Measurements from ENCODE around the gene LMF1. TPM values are rescaled to one million over a fixed set of nuclear protein-coding genes. Genes with fewer than 3 reads are reported as not detected.
"Not testable (repeated sequence)": the region's sequence is repeated elsewhere in the genome, so short reads cannot be mapped to it uniquely, and the experiment has no call there.

LMF1 gene
- total RNA-seq, 1 donor from 2014 or later: 11.4 TPM

DNA sequence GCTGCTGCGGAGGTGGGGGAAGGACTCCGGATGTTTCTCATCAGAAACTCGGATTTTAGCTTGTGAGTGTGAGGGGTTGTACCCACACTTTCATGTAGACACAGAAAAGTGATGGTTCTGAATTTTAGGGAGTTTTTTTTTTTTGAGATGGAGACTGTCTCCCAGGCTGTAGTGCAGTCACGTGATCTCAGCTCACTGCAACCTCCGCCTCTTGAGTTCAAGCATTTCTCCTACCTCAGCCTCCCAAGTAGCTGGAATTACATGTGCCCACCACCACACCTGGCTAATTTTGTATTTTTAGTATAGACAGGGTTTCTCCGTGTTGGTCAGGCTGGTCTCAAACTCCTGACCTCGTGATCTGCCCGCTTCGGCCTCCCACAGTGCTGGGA, 147.9 kb downstream of the LMF1 start:
- ATAC-seq: no peak

DNA sequence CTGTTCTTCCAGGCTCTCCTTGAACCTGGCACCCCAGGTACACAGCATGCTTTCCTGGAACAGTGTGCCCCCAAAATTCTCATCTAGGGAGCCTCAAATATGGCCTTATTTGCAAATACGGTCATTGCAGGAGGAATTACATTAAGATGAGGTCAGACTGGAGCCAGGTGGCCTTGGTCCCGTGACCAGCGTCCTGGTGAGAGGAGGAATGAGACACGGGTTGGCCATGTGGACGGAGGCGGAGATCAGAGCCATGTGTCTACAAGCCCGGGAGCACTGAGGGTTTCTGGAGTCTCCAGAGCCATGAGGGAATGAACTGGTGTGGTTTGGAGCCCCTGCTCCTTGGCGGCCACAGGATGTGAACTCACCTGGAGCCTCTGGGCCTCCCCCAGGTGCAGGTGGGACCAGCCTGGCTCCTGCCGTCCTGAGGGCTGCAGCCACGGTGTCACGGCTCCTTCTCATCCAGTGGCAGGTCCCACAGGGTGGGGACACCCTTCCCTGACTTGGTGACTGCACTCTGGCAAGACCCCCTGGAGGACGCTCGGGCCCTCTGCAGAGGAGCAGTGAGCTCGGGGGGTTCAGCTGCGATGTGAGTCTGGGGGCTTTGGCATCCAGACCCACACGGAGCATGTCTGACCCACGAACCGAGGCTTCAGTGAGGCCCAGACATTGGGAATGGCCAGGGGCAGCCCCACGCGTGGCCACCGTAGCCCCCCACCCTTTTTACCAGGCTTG, 148.4 kb downstream of the LMF1 start:
- ATAC-seq: peak; percentile 13

DNA sequence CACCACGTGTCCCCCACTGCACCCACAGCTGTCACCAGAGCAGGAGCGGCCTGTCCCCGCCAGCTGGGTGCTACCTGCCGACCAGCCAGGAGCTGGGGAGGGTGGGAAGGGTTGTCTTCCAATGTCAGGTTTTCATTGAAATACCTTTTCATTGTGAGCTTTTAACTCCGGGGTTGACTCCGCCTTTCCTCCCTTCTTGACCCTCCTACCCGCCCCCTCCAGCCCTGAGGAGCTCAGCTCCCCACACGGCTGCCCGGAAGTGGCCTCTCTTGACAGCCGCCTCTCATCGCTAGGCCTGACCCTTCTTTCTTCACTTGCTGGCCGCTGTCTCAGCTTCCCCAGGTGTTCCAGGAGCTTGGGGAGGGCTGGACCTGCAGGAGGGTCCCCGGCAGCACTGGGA, 149.0 kb downstream of the LMF1 start:
- no peak for ATAC-seq

DNA sequence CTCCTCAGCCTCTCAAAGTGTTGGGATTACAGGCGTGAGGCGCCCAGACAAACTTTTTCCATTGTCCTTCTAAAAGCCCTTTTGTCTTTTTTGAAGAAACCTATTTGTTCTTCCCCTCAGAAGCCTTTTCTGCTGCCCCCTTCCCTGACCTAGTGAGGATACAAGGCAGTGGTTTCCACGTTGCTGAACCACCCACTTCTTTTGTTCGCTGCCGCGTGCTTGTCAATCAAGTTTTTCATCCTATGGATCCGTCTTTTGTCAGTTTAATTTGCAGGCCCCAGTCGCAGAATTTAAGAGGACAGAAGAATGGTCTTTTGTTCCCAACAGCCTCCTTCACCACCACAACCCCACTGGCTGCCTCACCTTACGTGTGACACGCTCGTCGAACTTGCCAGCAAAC, 150.0 kb downstream of the LMF1 start:
- no peak for ATAC-seq

DNA sequence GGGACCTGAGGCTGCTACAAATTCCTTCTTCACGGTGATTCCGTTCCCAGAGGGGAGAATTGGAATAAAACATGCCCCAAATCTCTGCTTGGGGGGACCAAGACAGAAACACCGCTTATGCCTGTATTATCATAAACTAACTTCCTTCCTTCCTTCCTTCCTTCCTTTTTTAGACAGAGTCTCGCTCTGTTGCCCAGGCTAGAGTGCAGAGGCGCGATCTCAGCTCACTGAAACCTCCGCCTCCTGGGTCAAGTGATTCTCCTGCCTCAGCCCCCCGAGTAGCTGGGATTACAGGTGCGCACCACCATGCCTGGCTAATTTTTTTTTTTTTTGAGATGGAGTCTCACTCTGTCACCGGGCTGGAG, 150.8 kb downstream of the LMF1 start:
- not testable (repeated sequence) for ATAC-seq

DNA sequence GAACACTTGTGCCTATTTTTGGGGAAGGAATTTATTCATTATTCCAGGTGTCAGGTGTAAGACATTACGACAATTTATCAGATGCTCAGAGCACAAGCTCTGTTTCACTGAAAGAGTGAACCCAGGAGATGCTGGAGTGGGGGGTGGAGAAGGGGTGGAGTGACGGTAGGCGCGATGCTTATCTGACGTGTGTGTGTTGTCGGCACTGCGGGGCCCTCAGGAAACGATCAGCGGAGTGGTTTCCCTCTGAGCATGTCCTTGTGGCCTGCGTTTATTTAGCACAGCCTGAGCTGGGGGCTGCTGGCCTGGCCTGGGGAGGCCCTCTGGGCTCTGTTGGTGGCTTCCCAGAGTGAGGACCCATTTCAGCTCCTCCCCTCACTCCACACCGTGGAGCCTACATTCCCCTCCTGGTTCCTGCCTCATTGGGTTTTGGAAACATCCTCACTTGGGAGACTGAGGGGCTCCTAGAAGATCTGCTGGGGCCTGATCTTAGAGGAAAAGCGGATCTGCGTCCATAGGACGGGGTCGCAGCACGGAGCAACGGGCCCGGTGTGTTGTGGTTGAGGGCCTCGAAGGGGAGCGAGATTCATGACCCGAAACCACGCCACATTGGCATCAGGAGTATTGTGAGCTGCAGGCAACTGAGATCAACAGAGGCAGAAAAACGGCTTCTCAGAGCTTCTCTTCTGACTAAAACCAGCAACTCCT, 151.3 kb downstream of the LMF1 start:
- ATAC-seq: no peak

DNA sequence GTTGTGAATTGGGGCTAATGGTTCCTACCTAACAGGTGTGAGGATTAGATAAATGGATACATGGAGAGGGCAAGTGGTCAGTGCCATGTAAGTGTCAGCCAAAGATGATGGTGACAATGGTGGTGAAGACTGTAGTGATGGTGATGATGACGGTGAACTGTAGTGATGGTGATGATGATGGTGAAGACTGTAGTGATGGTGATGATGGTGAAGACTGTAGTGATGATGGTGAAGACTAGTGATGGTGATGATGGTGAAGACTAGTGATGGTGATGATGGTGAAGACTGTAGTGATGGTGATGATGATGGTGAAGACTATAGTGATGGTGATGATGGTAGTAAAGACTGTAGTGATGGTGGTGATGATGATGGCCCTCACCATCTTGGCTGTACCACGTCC, 152.2 kb downstream of the LMF1 start:
- no peak for ATAC-seq

DNA sequence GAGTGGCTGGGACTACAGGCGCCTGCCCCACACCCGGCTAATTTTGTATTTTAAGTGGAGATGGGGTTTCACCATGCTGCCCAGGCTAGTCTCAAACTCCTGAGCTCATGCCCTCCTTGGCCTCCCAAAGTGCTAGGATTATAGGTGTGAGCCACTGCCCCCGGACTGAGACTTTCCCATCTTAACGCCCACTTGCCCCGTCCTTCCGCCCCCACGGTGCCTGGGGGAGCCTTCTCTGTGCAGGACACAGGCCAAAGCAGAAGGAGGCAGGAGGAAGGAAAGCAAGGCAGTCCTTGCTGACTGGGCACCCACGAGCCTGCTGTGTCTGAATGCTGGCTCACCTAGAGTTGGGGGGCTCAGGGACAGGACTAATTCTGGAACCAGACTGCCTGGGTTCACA, 152.7 kb downstream of the LMF1 start:
- no peak for ATAC-seq

DNA sequence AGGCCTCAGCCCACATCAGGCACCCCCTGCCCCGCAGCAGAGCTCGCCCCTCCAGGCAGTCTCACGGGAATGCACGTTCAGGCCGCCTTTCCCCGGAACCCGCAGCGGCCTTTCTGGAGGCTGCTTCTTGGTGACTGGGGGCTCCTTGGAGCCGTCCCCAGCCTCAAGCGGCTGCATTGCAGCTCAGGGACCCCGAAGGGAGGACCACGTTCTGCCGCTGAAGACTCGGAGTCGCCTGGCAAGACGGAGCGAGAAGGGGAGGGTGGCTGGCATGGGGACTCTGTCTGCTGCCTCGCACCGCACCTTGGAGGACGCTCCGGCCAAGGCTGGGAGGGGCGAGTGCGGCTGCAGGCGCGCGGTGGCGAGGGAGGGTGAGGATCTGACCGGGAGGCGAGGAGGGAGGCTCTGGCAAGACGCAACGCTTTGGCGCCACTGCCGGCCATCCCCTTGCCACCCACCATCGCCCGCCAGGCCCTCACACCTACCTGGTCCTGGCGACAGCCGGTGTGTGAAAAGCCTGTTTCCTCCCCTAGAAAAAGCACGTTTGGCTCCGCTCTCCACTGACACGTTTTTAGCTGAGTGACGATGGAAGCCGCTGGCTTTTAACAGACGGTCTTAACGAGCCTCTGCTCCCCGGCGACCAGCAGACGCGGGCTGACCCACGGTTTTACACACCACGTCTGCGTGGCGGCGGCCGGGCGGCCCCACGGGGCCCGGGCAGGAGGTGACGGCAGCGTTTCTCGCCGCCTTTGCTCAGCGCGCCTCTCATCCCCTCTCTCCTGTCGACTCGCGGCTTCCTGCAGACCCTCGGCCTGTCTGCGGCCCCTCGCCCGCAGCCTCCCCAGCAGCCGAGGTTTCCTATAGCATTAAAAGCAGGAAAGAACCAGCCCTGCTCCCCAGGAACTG, 153.5 kb downstream of the LMF1 start:
- ATAC-seq: no peak

DNA sequence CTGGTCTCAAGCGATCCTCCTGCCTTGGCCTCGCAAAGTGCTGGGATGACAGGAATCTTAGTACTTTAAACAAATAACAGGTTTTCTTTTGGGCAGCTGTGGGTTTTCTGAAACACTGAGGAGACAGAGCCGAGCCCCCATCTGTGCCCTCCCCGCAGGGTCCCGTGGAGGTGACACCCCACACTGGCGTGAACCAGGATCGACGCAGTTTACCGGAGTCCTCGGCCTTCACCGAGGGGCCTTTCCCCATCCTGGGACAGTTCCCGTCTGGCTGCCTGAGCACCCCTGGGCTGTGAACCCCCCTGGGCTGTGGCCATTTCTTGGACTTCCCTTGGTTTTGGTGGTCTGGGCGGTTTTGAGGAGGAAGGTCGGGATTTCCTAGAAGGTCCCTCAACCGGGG, 154.9 kb downstream of the LMF1 start:
- no peak for ATAC-seq

DNA sequence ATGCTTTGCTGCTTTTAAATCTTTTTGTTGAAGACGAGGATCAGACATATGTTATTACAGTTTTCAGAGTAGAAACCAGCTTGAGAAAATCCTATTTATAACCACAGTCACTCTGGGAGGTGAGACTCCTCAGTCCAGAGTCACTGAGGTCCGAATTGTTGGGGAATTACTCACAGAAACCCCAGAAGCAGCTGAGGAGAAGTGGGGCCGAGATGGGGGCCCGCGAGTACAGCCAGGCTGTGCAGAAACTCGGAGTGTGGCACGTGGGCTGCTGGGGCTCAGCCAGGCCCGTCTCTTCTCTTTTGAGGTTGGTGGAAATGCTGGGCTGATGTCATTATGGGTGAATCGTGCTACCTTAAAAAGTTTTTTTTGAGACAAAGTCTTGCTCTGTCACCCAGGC, 155.8 kb downstream of the LMF1 start:
- no peak for ATAC-seq

DNA sequence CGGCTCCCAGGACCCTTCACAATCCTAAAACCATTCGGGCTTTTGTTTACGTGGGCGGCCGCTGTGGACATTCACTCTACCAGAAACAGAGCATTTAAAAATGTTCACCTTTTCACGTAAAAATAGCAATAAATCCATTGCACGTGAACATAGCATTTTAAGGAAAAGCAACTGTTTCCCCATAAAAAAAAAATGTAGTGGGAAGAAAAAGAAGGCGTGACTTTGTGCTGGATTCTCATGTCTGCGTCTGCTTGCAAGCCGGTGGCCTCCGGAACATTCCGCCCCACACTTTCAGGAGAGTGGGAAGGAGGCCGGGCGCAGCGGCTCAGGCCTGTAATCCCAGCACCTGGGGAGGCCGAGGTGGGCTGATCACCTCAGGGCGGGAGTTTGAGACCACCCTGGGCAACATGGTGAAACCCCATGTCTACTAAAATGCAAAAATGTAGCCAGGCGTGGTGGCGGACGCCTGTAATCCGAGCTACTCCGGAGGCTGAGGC, 156.8 kb downstream of the LMF1 start:
- ATAC-seq: no peak

DNA sequence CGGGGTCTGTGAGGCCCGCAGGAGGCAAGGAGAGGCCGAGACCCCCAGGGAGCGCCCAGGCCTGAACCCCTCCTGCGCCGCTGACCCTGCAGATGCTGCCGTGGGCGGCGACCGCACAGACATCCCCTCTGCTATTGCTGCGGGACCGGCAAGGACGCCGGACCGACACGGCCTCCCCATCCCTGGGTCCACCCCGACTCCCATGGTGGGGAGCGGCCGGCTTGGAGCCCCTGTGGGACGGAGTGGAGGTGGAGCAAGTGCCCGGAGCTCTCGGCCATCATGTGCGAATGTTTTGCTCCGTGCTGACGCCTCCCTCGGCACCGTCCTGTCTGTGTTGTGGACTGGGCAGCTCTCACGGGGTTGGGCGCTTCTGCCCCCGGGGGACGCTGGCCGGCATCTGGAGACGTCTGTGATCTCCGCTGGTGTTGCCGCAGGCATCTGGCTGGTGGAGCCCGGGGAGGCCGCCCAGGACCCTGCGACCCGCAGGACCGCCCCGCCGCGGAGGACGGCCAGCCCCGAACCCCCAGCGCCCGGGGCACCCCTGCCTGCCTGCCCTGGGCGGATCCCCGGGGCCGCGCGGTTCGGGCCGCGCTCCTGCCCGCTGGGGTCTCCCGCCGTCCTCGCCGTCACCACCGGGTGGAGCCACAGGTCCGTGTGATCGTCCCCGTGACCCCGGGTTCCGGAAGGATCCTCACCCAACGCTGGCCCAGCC, 157.4 kb downstream of the LMF1 start:
- no peak for ATAC-seq

DNA sequence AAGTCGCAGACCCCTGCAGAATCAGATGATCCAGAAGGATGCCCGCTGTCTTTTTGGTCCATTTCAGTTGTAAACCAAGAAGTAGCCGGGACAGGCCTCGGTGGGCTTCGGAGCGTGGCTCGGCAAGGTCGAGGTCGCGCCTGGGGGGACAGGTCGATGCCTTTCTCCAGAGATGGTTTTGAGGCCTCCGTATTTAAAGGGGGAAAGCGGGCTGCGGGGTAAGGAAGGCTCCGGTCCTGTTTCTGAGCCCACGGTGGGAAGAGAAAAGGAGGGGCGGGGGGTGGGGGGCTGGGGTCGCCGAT, 162.7 kb downstream of the LMF1 start:
- ATAC-seq: no peak

DNA sequence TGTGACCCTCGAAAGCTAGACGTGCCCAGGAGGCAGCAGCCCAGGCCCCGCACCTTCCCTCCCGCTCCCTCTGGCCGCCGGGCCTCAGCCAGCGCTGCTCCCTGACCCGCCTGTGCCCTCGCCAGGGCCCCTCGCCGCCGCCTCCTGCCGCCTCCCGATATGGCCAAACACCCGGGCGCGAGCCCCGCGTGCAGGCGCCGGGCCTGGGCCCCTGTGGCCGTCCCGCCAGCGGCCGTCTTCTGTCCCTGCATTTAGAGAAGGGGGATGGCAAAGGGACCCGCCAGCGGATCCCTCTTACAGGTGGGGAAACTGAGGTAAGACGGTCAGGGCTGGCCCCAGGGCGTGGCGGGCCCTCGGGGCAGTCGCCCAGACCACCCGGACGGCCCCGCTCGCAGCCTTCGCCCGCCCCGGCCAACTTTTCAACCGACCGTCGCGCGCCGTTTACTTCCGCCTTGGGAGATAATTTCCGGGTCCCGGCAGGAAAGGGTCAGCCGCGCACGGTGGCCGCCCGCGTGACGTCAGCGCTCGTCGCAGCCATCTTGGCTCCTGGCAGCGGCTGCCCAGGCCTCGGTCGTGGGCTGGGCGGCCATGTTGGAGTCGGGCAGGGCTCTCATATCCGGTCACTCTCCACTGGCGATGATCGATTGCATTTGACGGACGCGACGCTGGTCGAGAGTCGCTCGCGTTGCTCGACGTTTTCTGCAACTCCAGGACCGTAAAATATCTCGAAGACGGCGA, 163.3 kb downstream of the LMF1 start:
- ATAC-seq: peak; percentile 93

DNA sequence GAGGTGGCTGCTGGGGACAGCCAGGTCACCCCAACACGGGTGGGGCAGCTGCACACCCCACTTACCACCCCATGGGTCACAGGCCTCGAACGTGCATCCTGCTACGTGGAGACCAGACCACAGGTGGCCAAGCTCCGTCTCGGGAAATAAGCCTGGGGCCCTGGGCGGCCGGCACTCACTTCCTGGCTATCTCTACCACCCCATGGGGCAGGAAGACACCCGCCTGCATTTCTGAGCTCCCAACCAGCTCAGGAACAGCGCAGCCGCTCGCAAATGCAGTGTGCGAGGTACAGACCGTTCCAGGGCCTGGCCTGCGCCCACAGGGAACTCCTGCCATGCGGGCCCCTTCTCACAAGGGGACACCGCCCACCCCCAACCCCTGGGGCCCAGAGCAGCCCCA, 165.3 kb downstream of the LMF1 start:
- ATAC-seq: no peak

DNA sequence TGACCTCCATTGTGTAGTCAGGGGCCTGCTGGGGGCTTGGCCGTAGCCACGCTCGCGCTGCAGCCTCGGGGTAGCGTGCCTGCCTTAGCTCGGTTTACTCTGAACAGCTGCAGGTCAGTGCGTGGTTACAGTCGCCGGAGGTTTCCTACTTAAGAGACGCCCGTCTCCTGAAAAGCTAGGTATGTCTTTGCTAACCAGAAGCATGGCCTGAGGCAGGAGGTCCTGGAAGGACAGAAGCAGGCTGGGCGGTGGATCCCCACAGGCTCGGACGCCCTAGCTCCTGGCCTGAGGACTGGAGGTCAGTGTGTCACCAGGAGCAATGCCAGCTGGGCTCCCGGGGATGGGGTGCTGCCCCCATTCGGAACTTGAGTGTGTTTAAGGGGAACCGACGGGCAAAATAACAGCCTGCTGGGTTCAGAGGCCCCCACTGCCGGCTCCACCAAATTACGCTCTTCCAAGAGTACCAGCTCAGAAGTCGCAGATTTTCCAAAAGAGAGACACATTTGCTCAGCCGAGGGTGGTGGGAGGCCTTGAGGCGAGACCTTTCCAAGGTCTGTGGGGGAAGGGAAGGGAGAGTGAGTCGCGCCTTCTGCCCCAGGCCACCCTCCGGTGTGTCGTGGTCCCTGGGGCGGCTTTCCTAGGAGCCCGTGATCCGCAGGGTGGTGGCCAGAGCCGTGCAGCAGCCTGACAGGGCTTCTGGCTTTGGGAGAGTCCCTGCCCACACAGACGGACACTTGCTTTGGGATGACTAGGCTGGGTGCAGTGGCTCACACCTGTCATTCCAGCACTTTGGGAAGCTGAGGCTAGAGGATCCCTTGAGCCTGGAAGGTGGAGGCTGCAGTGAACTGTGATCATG, 166.4 kb downstream of the LMF1 start:
- ATAC-seq: no peak

DNA sequence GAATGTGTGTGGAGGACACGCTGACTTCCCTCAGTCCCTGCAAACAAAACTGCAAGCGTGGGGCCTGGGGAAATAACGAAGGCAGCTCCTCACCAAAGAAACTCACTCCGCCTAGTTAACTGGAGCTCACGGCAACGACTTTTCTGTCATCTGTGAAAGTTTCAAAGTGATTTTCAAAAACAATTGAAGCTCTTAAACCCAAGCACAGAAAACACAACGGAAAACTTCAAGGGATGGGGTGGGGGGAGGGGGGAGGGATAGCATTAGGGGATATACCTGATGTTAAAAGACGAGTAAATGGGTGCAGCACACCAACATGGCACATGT, 167.1 kb downstream of the LMF1 start:
- no peak for ATAC-seq

Measured in esophagus mucosa (tissue), 1 donor.